NCI-H510A treated with DMSO at 0.1 percent for 48 hours (cell line): ENCODE data around the gene IL17C.

Experiments
- DNase-seq: peaks from one replicate; lab custom pipeline; 2025; lab: John Stamatoyannopoulos, UW

IL17C gene

GRCh38 chr16:88685156-88686061, 47.0 kb downstream of the IL17C start:
- no peak for DNase-seq

- peak; percentile 67 for DNase-seq
These were observed 47.7 kb downstream of the IL17C start for GRCh38 chr16:88686062-88686438.

GRCh38 chr16:88686439-88687253, 48.3 kb downstream of the IL17C start, which contains the start of gene SNAI3:
SNAI3 (minus strand) TSS chr16:88686507; CDS start chr16:88686406, 101 bp downstream.
- peak; percentile 68 for DNase-seq

- no peak for DNase-seq
These were observed 48.8 kb downstream of the IL17C start for GRCh38 chr16:88687254-88687576.

GRCh38 chr16:88687676-88688012, 49.3 kb downstream of the IL17C start:
- DNase-seq: peak; percentile 47

GRCh38 chr16:88688013-88688778, 49.8 kb downstream of the IL17C start:
- DNase-seq: peak; percentile 80
